ENCODE results near the gene TRPC4AP.

GRCh38 chr20:34967421-34967820 is 125.2 kb downstream of the TRPC4AP start:
- TF ChIP-seq CTCF (IDR thresholded peaks at IDR 0.05) (no peak), POLR2A (IDR thresholded peaks at IDR 0.05) (no peak)

Measured in thyroid gland (tissue), 4 donors.